Left ventricle myocardium inferior (tissue), 1 donor: Measurements from ENCODE around the gene POR. TPM values are rescaled to one million over a fixed set of nuclear protein-coding genes. Genes with fewer than 3 reads are reported as not detected.

Source experiments
- DNase-seq: peaks from one replicate; pipeline ENCODE4 v3.0.0-alpha.2; 2020
- H3K27ac ChIP-seq: fragments of 200-600 bp; replicated peaks from 2 replicates; pipeline ENCODE4 v1.8.0; 2021
- H3K27me3 ChIP-seq: fragments of 200-600 bp; 2 replicates; pipeline ENCODE4 v1.8.0; 2021; ENCODE audit warnings: low read depth
- H3K36me3 ChIP-seq: fragments of 200-600 bp; 2 replicates; pipeline ENCODE4 v1.8.0; 2021
- H3K4me1 ChIP-seq: fragments of 200-600 bp; 2 replicates; pipeline ENCODE4 v1.8.0; 2021
- H3K4me3 ChIP-seq: fragments of 200-600 bp; 2 replicates; pipeline ENCODE4 v1.8.0; 2021; ENCODE audit warnings: mild to moderate bottlenecking, moderate library complexity
- H3K9me3 ChIP-seq: fragments of 200-600 bp; replicated peaks from 2 replicates; pipeline ENCODE4 v1.8.0; 2021
- intact Hi-C: fragments of 100-400 bp; cut with micrococcal nuclease; formaldehyde crosslinking; loops from one replicate; pipeline ENCODE4 v1.11.0; 2022
- total RNA-seq: library from RNA; stranded (reverse); fragmentation: NEBNext Ultra II Directional; extraction: Animal tissue kit (Norgen Biotek cat#: 25700); gene quantifications from one replicate; pipeline ENCODE4 v1.2.1, GENCODE V29; 2021
- TF ChIP-seq, protein P1 (sequence below): fragments of 200-600 bp; IDR thresholded peaks from 2 replicates; pipeline ENCODE4 v1.8.0; 2021; ENCODE audit warnings: antibody characterized with exemption, mild to moderate bottlenecking, borderline replicate concordance
- donor health status: DM: no; HTN: yes; CAD: no; lungs with severe emphysema.

The POR gene
- total RNA-seq, 1 donor from 2014 or later, result 72.9 TPM

DNA sequence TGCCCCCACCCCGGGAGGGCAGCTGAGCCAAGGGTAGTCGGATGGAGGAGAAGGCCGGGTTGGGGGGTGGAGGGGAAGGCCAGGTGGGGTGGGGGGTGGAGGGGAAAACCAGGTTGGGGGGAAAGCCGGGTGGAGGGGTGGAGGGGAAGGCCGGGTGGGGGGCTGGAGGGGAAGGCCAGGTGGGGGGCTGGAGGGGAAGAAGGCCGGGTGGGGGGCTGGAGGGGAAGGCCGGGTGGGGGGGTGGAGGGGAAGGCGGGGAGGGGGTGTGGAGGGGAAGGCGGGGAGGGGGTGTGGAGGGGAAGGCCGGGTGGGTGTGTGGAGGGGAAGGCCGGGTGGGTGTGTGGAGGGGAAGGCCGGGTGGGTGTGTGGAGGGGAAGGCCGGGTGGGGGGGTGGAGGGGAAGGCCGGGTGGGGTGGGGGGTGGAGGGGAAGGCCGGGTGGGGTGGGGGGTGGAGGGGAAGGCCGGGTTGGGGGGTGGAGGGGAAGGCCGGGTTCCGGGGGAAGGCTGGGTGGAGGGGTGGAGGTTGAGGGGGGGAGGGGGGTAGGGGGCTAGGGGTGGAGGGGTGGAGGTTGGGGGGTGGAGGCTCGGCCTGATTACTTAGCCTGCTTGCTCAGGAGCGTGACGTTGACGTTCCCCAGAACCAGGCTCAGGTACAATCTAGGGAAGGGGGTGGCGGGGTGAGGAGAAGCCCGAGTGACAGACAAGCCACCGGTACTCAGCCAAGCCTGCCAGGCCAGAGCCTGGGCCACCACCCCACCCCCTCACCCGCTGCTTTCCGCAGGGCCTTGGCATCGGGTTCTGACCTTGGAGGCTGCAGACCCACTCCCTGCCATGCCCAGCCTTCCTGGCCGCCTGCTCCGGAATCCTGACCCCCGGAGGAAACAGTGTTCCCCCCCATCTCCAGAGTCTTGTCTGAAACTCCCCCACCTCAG lies 73.9 kb downstream of the POR start:
- DNase-seq, result peak; percentile 75
- H3K36me3 ChIP-seq, result peaks cover 45% of the 10 kb centered on the region
- no peaks in the 10 kb centered on the region for H3K9me3 ChIP-seq
- H3K4me3 ChIP-seq, result peak overlapping the region; percentile 29
- H3K27ac ChIP-seq, result peak overlapping the region; percentile 99
- no peaks in the 10 kb centered on the region for H3K27me3 ChIP-seq
- intact Hi-C loops, result no loop called here
- TF ChIP-seq, protein P1, sequence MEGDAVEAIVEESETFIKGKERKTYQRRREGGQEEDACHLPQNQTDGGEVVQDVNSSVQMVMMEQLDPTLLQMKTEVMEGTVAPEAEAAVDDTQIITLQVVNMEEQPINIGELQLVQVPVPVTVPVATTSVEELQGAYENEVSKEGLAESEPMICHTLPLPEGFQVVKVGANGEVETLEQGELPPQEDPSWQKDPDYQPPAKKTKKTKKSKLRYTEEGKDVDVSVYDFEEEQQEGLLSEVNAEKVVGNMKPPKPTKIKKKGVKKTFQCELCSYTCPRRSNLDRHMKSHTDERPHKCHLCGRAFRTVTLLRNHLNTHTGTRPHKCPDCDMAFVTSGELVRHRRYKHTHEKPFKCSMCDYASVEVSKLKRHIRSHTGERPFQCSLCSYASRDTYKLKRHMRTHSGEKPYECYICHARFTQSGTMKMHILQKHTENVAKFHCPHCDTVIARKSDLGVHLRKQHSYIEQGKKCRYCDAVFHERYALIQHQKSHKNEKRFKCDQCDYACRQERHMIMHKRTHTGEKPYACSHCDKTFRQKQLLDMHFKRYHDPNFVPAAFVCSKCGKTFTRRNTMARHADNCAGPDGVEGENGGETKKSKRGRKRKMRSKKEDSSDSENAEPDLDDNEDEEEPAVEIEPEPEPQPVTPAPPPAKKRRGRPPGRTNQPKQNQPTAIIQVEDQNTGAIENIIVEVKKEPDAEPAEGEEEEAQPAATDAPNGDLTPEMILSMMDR, result no peak
- H3K4me1 ChIP-seq, result peaks cover 63% of the 10 kb centered on the region

DNA sequence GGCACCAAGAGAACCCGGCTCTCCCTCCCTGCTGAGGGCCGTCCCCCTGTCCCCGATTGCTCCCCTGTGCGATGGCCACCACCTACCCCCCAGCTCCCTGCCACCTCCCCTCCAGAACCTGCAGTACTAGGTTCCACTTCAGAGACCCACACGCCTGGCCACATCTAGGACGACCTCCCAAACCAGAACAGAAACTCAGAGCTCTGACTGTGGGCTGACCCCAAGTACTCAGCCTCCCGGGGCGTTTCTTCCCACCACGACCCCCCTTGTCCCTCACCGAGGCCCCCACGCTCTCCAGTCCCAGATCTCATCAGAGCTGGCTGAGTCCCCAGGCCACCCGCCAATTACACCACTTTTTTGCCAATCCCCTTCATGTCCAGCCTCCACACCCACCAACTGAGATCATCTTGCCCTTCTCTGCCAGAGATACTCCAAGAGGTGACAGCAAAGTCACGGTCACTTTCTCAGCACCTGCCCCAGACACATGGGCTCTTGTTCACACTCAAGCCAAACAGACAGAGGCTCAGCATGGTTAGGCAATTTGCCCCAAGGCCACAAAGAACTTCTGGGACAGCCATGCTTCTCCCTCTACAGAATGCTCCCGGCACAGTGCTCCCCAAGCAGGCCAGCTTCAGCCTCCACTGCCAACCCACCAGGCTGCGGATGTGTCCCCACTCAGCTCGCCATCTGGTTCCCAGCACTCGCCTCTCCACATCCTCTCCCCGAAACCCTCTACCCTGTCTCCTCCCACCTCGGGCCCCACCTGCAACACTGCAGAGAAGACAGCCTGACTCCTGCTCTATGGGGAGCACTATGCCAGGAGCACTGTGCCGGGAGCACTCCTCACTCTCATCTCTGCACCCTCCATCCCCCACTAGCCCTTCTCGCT lies 74.8 kb downstream of the POR start:
- peak overlapping the region; percentile 99 for H3K27ac ChIP-seq
- TF ChIP-seq, protein P1, result no peak
- peaks cover 70% of the 10 kb centered on the region for H3K4me1 ChIP-seq
- H3K27me3 ChIP-seq, result no peaks in the 10 kb centered on the region
- H3K9me3 ChIP-seq, result no peaks in the 10 kb centered on the region
- intact Hi-C loops, result no loop called here
- DNase-seq, result peak; percentile 65
- H3K36me3 ChIP-seq, result peaks cover 36% of the 10 kb centered on the region
- H3K4me3 ChIP-seq, result peak overlapping the region; percentile 29

DNA sequence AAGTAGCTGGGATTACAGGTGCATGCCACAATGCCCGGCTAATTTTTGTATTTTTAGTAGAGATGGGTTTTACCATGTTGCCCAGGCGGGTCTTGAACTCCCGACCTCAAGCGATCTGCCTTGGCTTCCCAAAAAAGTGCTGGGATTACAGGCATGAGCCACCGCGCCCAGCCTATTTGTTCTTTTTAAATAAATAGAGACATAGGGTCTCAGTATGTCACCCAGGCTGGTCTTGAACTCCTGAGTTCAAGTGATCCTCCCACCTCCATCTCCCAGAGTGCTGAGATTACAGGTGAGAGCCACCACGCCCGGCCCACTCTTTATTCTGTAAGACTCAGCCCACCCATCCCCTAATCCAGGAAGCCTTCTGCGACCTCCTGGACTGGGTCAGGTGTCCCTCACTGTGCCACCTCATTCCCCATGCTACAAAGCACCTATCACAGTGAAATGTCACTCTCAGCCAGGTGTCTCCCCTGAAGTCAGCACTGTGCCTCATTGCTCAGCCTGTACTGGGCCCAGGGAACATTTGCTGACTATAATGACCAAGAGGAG lies 76.7 kb downstream of the POR start:
- Histone ChIP-seq H3K27me3 (no peaks in the 10 kb centered on the region), H3K9me3 (no peaks in the 10 kb centered on the region), H3K36me3 (peaks cover 21% of the 10 kb centered on the region), H3K4me1 (peaks cover 64% of the 10 kb centered on the region), H3K27ac (peak overlapping the region; percentile 99), H3K4me3 (no peak overlapping the region)
- intact Hi-C loops, result no loop called here
- no peak for DNase-seq
- TF ChIP-seq, protein P1, result no peak

DNA sequence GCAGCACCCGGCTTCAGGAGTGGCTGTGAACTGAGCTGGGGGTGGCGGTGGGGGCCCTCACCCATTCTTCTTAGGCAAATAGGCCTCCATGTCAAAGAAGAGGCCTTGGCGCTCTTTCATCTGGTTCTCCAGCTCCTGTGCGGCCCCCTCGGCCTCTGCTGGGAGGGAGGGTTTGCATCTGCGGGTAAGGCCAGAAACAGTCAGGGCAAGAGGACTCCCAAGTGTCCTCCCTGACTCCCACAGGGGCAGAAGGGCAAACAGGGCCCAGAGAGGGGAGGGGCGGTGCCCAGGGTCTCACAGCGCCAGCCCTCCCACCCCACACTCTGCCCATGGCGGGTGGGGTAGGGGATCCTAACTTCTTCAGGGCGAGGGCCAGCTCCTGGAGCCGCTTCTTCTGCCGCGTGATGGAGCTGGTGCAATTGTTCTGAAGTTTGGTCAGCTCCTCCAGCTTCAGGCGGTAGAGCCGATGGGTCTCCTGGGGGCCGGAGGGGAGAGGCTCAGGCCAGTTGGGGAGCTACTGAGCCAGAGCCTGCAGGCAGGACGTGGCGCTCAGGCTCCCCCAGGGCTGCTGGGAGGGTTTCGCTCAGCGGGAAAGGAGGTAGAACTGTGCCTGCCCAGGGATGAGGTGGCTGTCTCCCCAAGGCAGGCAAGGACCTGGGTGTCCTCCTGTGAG lies 77.3 kb downstream of the POR start:
- Histone ChIP-seq H3K36me3 (peaks cover 15% of the 10 kb centered on the region), H3K27me3 (no peaks in the 10 kb centered on the region), H3K4me3 (no peak overlapping the region), H3K4me1 (peaks cover 64% of the 10 kb centered on the region), H3K9me3 (no peaks in the 10 kb centered on the region), H3K27ac (peak overlapping the region; percentile 99)
- DNase-seq, result no peak
- TF ChIP-seq, protein P1, result no peak
- intact Hi-C loops, result no loop called here
